ENCODE data around the gene LMF1. TPM values are rescaled to one million over a fixed set of nuclear protein-coding genes. Genes with fewer than 3 reads are reported as not detected.

LMF1 gene
- total and polyA plus RNA-seq, 2 of the 4 experiments (the other 2 are of a cell fraction), result 7.7 to 13.1 TPM

DNA sequence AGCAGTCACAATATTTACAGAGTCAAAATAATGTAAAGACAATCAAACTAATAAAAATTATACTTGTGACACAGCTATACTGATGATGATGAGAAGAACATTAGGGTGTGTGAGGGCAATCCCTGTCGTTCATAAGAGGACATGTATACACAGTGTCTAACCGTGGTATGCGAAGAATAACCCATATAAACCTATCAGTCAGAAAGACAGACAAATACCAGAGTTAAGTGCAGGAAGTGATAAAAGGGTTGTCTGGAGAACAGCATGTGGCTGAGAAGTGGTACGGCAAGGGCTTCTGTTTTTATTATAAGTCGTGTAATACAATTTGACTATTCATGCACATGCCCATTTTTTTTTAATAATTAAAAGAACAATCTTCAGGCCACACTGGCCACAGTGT, 46.7 kb downstream of the LMF1 start:
- no peak overlapping the region for H3K9ac ChIP-seq (ENCODE audit: low read depth, low read length)
- H3K79me1 ChIP-seq (ENCODE audit: low read depth in 1 of 2, low read length in 2 of 2), result 0 out of 4 replicates have a peak, but pooled peaks cover 0 to 3% of the 10 kb centered on the region in 2 experiments
- H3K23ac ChIP-seq (ENCODE audit: low read depth, low read length), result no peak overlapping the region
- H3K4me2 ChIP-seq (ENCODE audit: low read depth, low read length), result no peak overlapping the region
- no peak overlapping the region for H3K14ac ChIP-seq (replicated peaks; ENCODE audit: low read depth, low read length)
- WGBS, 2 experiments (ENCODE audit: extremely low coverage in 2 of 2, insufficient read length in 1 of 2), result no CpG with 5 or more reads among the region's 5 CpGs
- no peak overlapping the region for H2AFZ ChIP-seq (replicated peaks; ENCODE audit: low read length, poor library complexity)
- H4K8ac ChIP-seq (ENCODE audit: low read depth in 2 of 2, low read length in 2 of 2), result no peak overlapping the region
- no peak for TF ChIP-seq MAZ (IDR thresholded peaks at IDR 0.05; ENCODE audit: borderline replicate concordance, low read depth, low read length)
- TF ChIP-seq CEBPB (IDR thresholded peaks at IDR 0.05; ENCODE audit: low read depth, low read length), result no peak
- no peak for TF ChIP-seq FOS (IDR thresholded peaks at IDR 0.05; ENCODE audit: low read depth, low read length)
- no peak for TF ChIP-seq USF2 (IDR thresholded peaks at IDR 0.05; ENCODE audit: low read depth, low read length)
- TF ChIP-seq MXI1 (IDR thresholded peaks at IDR 0.05; ENCODE audit: borderline replicate concordance, low read depth, low read length), result no peak
- TF ChIP-seq NFE2L2 (IDR thresholded peaks at IDR 0.05; ENCODE audit: low read depth, low read length), result no peak
- BruUV-seq (replicated peaks), result no TSS peak
- H3K9me1 ChIP-seq (ENCODE audit: insufficient read depth, low read length), result peaks cover 10% of the 10 kb centered on the region; the same call in 1 of the 2 replicates
- H2AK9ac ChIP-seq (replicated peaks; ENCODE audit: low read depth, low read length, poor library complexity), result no peak overlapping the region
- no peak overlapping the region for H4K91ac ChIP-seq (ENCODE audit: insufficient read depth, low read depth, low read length)
- H2AK5ac ChIP-seq (ENCODE audit: low read depth, low read length), result no peak overlapping the region
- dilution Hi-C loops (cut with HindIII; ENCODE audit: low sequenced_read_pairs, unreplicated experiment) (no loop called here), in situ Hi-C loops (cut with MboI; ENCODE audit: low sequenced_read_pairs) (no loop called here), intact Hi-C loops (cut with micrococcal nuclease) (no loop called here)
- H2BK5ac ChIP-seq (ENCODE audit: low read depth, low read length, poor library complexity, severe bottlenecking), result no peak overlapping the region
- H2BK20ac ChIP-seq (ENCODE audit: low read depth, low read length), result no peak overlapping the region
- H3K27me3 ChIP-seq (ENCODE audit: control insufficient read depth, insufficient read depth, low read length), result no peaks in the 10 kb centered on the region
- ATAC-seq (ENCODE audit: low read depth) (no peak), DNase-seq (no peak)
- H4K20me1 ChIP-seq (ENCODE audit: insufficient read depth, low read length), result no peaks in the 10 kb centered on the region
- no peak overlapping the region for H2BK120ac ChIP-seq (ENCODE audit: low read depth, low read length)
- peaks cover 6% of the 10 kb centered on the region for H3K9me3 ChIP-seq (ENCODE audit: control insufficient read depth, insufficient read depth, low read length)
- no peak overlapping the region for H4K5ac ChIP-seq (ENCODE audit: low read depth, low read length)
- ChIA-PET POLR2A (ENCODE audit: unreplicated experiment) (no interaction called here), CTCF (no interaction called here)
- H3K36me3 ChIP-seq (ENCODE audit: control insufficient read depth, insufficient read depth, low read length), result peaks cover 4% of the 10 kb centered on the region; the same call in 1 of the 2 replicates
- H3K18ac ChIP-seq (ENCODE audit: low read depth, low read length), result no peak overlapping the region
- no peak overlapping the region for H2BK15ac ChIP-seq (ENCODE audit: low read depth, low read length)
- no peak overlapping the region for H3K56ac ChIP-seq (ENCODE audit: extremely low read depth, insufficient read depth, low read length)
- no peak overlapping the region for H3K27ac ChIP-seq (ENCODE audit: insufficient read depth, low read length)
- no peak overlapping the region for H3K4ac ChIP-seq (ENCODE audit: low read depth, low read length)
- peaks cover 15% of the 10 kb centered on the region for H3K4me1 ChIP-seq (ENCODE audit: control insufficient read depth, insufficient read depth, low read length)
- H3K4me3 ChIP-seq (ENCODE audit: insufficient read depth, low read depth, low read length), result no peak overlapping the region
